ENCODE data around the gene XRN1. TPM values are rescaled to one million over a fixed set of nuclear protein-coding genes. Genes with fewer than 3 reads are reported as not detected.

Gene XRN1
- polyA plus RNA-seq, 1 donor (not counting 4 experiments of a cell fraction or from before 2014, with no cell fraction given): 14.4 TPM

- DNase-seq (ENCODE audit: low read depth, low spot score): no peak
- dilution Hi-C loops (cut with MboI; ENCODE audit: extremely low pct_ligation_motif_present, low sequenced_read_pairs): no loop called here
- H3K9me1 ChIP-seq (ENCODE audit: control insufficient read depth, extremely low read depth, insufficient read depth, low read length): no peaks in the 10 kb centered on the region
- no peaks in the 10 kb centered on the region for H4K20me1 ChIP-seq (ENCODE audit: control insufficient read depth, extremely low read depth, insufficient read depth, low read length)
- no peaks in the 10 kb centered on the region for H3K27me3 ChIP-seq (ENCODE audit: control insufficient read depth, extremely low read depth, insufficient read depth, low read length)
- H3K4me1 ChIP-seq (ENCODE audit: control insufficient read depth, extremely low read depth, insufficient read depth, low read length): no peaks in the 10 kb centered on the region
- H3K4me2 ChIP-seq (ENCODE audit: control insufficient read depth, extremely low read depth, insufficient read depth, low read depth, low read length): no peak overlapping the region
- H3K4me3 ChIP-seq (ENCODE audit: control insufficient read depth in 2 of 3, extremely low read depth in 1 of 3, insufficient read depth in 2 of 3, low read depth in 1 of 3, low read length in 3 of 3): no peak overlapping the region
- H3K9ac ChIP-seq (ENCODE audit: control insufficient read depth, extremely low read depth, insufficient read depth, low read length): no peak overlapping the region
- TF ChIP-seq EZH2 (IDR thresholded peaks at IDR 0.05; ENCODE audit: low read length) (no peak), CTCF (optimal IDR thresholded peaks at IDR 0.05 in 1 of 3, IDR thresholded peaks at IDR 0.05 in 1 of 3, conservative IDR thresholded peaks at IDR 0.05 in 1 of 3; ENCODE audit: extremely low read depth in 1 of 3, insufficient read depth in 2 of 3, low read length in 3 of 3) (no peak)
- no peak overlapping the region for H3K27ac ChIP-seq (ENCODE audit: control insufficient read depth, insufficient read depth, low read length)
- no peak overlapping the region for H2AFZ ChIP-seq (ENCODE audit: control insufficient read depth, low read length)
- no peak for FAIRE-seq
- H3K79me2 ChIP-seq (ENCODE audit: control insufficient read depth, insufficient read depth, low read length): no peaks in the 10 kb centered on the region
- peaks cover 9% of the 10 kb centered on the region for H3K9me3 ChIP-seq (ENCODE audit: control insufficient read depth, low read depth, low read length)
- H3K36me3 ChIP-seq (ENCODE audit: control insufficient read depth in 2 of 2, extremely low read depth in 1 of 2, insufficient read depth in 2 of 2, low read length in 2 of 2): no peaks in the 10 kb centered on the region
Measured at GRCh38 chr3:142285083-142285517, 162.7 kb downstream of the XRN1 start.

GRCh38 chr3:142282503-142282902, 165.3 kb downstream of the XRN1 start:
- H3K27me3 ChIP-seq (ENCODE audit: control insufficient read depth, extremely low read depth, insufficient read depth, low read length): no peaks in the 10 kb centered on the region
- DNase-seq (ENCODE audit: low read depth, low spot score) (no peak), FAIRE-seq (no peak)
- H4K20me1 ChIP-seq (ENCODE audit: control insufficient read depth, extremely low read depth, insufficient read depth, low read length): no peaks in the 10 kb centered on the region
- no peaks in the 10 kb centered on the region for H3K9me1 ChIP-seq (ENCODE audit: control insufficient read depth, extremely low read depth, insufficient read depth, low read length)
- no peak overlapping the region for H3K4me3 ChIP-seq (ENCODE audit: control insufficient read depth in 2 of 3, extremely low read depth in 1 of 3, insufficient read depth in 2 of 3, low read depth in 1 of 3, low read length in 3 of 3)
- dilution Hi-C loops (cut with MboI; ENCODE audit: extremely low pct_ligation_motif_present, low sequenced_read_pairs): no loop called here
- H2AFZ ChIP-seq (ENCODE audit: control insufficient read depth, low read length): no peak overlapping the region
- no peak overlapping the region for H3K9ac ChIP-seq (ENCODE audit: control insufficient read depth, extremely low read depth, insufficient read depth, low read length)
- no peaks in the 10 kb centered on the region for H3K36me3 ChIP-seq (ENCODE audit: control insufficient read depth in 2 of 2, extremely low read depth in 1 of 2, insufficient read depth in 2 of 2, low read length in 2 of 2)
- H3K9me3 ChIP-seq (ENCODE audit: control insufficient read depth, low read depth, low read length): no peaks in the 10 kb centered on the region
- TF ChIP-seq EZH2 (IDR thresholded peaks at IDR 0.05; ENCODE audit: low read length) (no peak), CTCF (optimal IDR thresholded peaks at IDR 0.05 in 1 of 3, IDR thresholded peaks at IDR 0.05 in 1 of 3, conservative IDR thresholded peaks at IDR 0.05 in 1 of 3; ENCODE audit: extremely low read depth in 1 of 3, insufficient read depth in 2 of 3, low read length in 3 of 3) (no peak)
- no peak overlapping the region for H3K4me2 ChIP-seq (ENCODE audit: control insufficient read depth, extremely low read depth, insufficient read depth, low read depth, low read length)
- H3K4me1 ChIP-seq (ENCODE audit: control insufficient read depth, extremely low read depth, insufficient read depth, low read length): no peaks in the 10 kb centered on the region
- no peak overlapping the region for H3K27ac ChIP-seq (ENCODE audit: control insufficient read depth, insufficient read depth, low read length)
- no peaks in the 10 kb centered on the region for H3K79me2 ChIP-seq (ENCODE audit: control insufficient read depth, insufficient read depth, low read length)

Data from keratinocyte (primary cell).